ENCODE data around the gene THRSP.

DNA sequence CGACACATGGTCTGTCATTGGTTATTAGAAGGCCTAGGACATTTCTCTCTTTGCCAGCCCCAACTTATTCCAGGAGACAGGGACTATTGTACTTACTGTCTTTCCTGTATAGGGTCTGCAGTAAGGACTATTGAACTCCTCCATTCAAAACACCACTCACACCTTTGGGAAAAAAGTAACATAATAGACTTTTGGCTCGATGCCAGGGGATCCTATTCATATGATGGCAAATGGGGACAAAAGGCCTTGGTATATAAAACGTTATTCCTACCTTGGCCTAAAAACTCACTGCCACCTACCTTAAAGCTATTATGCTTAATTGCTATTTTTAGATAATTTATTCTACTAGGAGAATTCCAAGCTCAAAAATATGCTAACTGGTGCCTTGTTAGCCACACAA is 22.3 kb downstream of the THRSP start:
- TF ChIP-seq, protein P1, sequence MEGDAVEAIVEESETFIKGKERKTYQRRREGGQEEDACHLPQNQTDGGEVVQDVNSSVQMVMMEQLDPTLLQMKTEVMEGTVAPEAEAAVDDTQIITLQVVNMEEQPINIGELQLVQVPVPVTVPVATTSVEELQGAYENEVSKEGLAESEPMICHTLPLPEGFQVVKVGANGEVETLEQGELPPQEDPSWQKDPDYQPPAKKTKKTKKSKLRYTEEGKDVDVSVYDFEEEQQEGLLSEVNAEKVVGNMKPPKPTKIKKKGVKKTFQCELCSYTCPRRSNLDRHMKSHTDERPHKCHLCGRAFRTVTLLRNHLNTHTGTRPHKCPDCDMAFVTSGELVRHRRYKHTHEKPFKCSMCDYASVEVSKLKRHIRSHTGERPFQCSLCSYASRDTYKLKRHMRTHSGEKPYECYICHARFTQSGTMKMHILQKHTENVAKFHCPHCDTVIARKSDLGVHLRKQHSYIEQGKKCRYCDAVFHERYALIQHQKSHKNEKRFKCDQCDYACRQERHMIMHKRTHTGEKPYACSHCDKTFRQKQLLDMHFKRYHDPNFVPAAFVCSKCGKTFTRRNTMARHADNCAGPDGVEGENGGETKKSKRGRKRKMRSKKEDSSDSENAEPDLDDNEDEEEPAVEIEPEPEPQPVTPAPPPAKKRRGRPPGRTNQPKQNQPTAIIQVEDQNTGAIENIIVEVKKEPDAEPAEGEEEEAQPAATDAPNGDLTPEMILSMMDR (IDR thresholded peaks at IDR 0.05; ENCODE audit: insufficient read depth, low read length, poor library complexity, severe bottlenecking): no peak
- no peak for TF ChIP-seq EZH2phosphoT487 (conservative IDR thresholded peaks at IDR 0.05; ENCODE audit: low read length)

Measured in SU-DHL-6 (cell line).